ENCODE measurements around the gene PKNOX2. TPM values are rescaled to one million over a fixed set of nuclear protein-coding genes. Genes with fewer than 3 reads are reported as not detected.

The PKNOX2 gene, protein sequence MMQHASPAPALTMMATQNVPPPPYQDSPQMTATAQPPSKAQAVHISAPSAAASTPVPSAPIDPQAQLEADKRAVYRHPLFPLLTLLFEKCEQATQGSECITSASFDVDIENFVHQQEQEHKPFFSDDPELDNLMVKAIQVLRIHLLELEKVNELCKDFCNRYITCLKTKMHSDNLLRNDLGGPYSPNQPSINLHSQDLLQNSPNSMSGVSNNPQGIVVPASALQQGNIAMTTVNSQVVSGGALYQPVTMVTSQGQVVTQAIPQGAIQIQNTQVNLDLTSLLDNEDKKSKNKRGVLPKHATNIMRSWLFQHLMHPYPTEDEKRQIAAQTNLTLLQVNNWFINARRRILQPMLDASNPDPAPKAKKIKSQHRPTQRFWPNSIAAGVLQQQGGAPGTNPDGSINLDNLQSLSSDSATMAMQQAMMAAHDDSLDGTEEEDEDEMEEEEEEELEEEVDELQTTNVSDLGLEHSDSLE
- total RNA-seq (6.5 TPM), polyA plus RNA-seq (4.7 TPM)

DNA sequence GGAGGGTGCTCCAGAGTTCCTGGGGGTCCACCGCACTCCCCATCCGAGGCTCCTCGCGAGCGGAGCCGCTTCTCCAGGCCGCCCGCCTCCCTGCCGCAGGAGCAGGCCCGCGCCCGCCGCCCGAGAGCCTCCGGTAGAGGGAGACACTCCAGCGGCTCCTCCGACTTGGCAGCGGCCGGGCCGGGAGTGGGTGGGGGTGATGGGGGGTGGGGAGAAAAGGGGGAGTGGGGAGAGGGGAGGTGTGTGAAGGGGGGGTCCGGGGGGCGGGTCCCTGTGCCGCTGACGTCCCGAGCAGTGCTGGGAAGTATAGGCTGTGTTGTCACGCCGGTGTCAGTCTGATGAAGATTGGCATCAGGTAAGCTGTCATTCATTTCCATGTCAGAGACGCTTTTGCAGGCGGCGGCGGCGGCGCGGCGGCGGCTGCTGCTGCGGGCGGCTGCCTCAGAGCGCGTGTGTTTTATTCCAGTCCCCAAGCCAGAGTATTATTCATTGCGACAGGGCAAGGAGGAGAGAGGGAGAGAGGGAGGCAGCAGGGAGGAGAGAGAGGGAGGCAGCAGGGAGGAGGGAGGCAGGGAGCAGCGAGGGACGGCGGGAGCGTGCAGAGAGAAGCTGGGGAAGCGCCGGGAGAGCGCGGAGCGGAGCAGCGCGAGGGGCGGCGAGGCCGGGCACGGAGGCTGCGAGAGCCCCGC is at the start of gene PKNOX2:
TSS of gene PKNOX2 (plus strand) at position 330 of the 689 bp plus-strand sequence. CDS start 186,555 bp downstream, outside the sequence.
- peak within 1 kb of the TSS; percentile 91 for H3K27ac ChIP-seq (ENCODE audit: low read depth)
- no peaks in the 10 kb centered on the region for H3K4me1 ChIP-seq (ENCODE audit: insufficient read depth)
- WGBS = under 1% methylated on average over 58 of the region's 58 CpGs
- no peaks in the 10 kb centered on the region for H3K36me3 ChIP-seq (ENCODE audit: insufficient read depth)
- peak within 1 kb of the TSS; percentile 73 for H3K4me3 ChIP-seq (ENCODE audit: low read depth, low read length)
- no peak for DNase-seq (ENCODE audit: extremely low spot score)

DNA sequence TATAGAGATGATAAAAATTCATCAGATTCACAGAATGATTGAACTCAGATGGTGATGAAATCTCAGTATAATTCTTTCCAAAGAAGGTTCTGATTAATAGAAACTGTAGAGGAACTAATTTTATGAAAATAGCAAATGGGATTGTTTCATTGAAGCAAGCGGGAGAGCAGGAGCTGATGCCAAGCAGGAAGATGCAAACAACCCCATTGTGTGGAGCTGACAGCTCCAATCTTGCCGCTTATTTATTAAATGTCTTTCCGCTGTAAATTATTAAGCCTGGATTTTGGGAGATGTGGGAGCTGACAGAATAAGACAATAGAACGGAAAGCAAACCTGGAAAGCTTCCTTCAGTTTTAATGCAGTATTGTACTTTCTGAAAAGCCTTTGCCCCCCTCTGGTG is 47.1 kb upstream of the PKNOX2 start:
- no peak overlapping the region for H3K4me3 ChIP-seq (ENCODE audit: low read depth, low read length)
- no peak overlapping the region for H3K27ac ChIP-seq (ENCODE audit: low read depth)
- no peaks in the 10 kb centered on the region for H3K36me3 ChIP-seq (ENCODE audit: insufficient read depth)
- no peaks in the 10 kb centered on the region for H3K4me1 ChIP-seq (ENCODE audit: insufficient read depth)
- no peak for DNase-seq (ENCODE audit: extremely low spot score)
- 71% methylated on average over 4 of the region's 4 CpGs for WGBS

DNA sequence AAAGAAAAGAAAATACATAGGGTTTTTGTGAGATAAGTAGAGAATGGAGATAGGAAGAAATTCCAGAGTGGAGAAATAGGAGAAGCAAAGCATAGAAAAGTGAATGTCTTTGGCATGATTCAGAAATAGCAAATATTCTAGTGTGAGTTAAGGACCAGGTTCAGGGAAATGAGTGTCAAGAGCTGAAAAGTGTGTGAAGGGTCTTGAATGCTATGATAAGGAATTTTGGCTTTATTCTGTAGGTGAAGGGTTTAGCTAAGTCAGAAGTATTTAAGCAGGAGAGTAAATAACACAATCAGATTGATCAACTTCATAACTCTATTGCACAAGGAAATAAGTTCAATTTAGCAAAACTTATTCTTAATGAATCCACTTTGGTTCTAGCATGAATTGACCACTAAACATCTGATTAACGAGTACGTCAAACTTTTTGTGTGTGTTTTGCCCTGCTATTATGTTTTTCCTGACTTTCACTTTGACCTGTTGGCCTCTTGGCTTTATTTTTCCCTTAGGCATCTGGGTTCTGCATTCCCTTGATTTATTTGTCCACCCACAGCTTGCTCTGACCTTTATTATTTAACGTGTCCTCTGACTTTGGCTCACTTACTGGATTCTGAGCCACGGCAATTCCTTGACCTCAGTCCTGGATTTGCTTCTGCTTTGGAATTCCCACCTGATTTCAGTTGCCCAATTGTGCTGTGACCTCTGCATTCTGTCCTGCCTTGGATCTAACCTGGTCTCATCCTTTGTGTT is 41.2 kb upstream of the PKNOX2 start:
- H3K27ac ChIP-seq (ENCODE audit: low read depth) = peak overlapping the region; percentile 39
- no peaks in the 10 kb centered on the region for H3K4me1 ChIP-seq (ENCODE audit: insufficient read depth)
- WGBS = 77% methylated on average over 4 of the region's 4 CpGs
- H3K36me3 ChIP-seq (ENCODE audit: insufficient read depth) = no peaks in the 10 kb centered on the region
- no peak for DNase-seq (ENCODE audit: extremely low spot score)
- H3K4me3 ChIP-seq (ENCODE audit: low read depth, low read length) = no peak overlapping the region

DNA sequence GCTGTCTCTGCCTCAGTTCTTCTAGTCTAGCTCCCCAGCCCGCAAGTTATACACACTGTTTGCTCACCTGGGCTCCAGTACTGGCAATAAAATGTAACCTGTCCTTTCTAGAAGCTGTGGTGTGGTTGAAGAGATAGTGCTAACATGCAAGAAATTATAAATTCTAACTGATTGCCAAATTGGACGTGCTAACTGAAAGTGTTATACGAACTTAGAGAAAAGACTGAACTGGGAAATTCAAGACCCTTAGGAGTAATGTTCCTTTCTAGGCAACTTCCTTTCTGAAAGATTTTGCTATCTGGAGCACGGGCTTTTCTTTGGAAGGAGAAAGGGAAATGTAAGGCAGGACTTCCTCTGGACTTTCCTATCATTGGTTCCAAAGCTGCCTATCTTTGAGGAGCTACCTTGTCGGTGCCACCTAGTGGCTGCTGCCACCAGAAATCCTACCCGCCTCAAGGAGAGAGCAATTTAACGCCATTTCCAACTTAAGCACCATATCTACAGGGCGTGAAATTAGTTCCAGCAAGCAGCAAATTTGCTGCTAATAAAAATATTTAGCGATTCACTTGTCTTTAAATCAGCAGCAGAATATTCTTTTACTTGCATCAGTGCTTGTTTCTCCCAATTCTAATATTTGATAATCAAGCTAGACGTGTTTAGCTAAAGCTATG is 40.5 kb upstream of the PKNOX2 start:
- H3K4me3 ChIP-seq (ENCODE audit: low read depth, low read length) = no peak overlapping the region
- peak overlapping the region; percentile 39 for H3K27ac ChIP-seq (ENCODE audit: low read depth)
- H3K36me3 ChIP-seq (ENCODE audit: insufficient read depth) = no peaks in the 10 kb centered on the region
- no peaks in the 10 kb centered on the region for H3K4me1 ChIP-seq (ENCODE audit: insufficient read depth)
- WGBS = 68% methylated on average over 10 of the region's 10 CpGs
- no peak for DNase-seq (ENCODE audit: extremely low spot score)

DNA sequence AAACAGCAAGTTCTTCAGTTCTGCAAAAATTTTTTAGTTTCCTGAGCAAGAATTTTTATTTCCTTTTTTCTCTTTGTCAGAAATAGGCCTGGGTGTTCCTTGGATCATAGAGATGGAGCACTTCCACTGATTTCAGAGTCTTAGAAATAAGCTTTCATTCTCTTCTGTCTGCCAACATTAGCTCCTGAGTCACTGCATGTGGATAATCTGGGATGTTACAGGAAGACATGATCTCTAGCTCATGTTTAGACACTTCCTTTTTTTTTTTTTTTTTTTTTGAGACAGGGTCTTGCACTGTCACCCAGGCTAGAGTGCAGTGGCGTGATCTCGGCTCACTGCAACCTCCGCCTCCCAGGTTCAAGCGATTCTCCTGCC is 39.9 kb upstream of the PKNOX2 start:
- Histone ChIP-seq H3K4me1 (ENCODE audit: insufficient read depth) (no peaks in the 10 kb centered on the region), H3K36me3 (ENCODE audit: insufficient read depth) (no peaks in the 10 kb centered on the region), H3K4me3 (ENCODE audit: low read depth, low read length) (no peak overlapping the region), H3K27ac (ENCODE audit: low read depth) (no peak overlapping the region)
- WGBS = 88% methylated on average over 4 of the region's 4 CpGs
- no peak for DNase-seq (ENCODE audit: extremely low spot score)

DNA sequence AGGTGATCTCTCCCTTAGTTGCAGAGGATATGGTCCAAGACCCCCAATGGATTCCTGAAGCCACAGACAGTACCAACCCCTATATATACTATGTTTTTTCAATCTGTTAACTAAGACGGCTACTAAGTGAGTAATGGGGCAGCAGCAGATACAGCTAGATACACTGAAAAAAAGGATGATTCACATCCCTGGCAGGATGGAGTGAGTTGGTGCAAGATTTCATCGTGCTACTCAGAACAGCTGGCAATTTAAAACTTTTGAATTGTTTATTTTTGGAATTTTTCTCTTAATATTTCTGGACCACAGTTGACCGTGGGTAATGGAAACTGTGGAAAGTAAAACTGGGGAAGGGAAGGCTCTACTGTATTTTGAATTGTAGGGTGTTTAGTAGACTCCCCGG is 36.1 kb upstream of the PKNOX2 start:
- no peak for DNase-seq (ENCODE audit: extremely low spot score)
- Histone ChIP-seq H3K4me1 (ENCODE audit: insufficient read depth) (no peaks in the 10 kb centered on the region), H3K4me3 (ENCODE audit: low read depth, low read length) (no peak overlapping the region), H3K36me3 (ENCODE audit: insufficient read depth) (no peaks in the 10 kb centered on the region), H3K27ac (ENCODE audit: low read depth) (no peak overlapping the region)
- WGBS = 52% methylated on average over 4 of the region's 4 CpGs

DNA sequence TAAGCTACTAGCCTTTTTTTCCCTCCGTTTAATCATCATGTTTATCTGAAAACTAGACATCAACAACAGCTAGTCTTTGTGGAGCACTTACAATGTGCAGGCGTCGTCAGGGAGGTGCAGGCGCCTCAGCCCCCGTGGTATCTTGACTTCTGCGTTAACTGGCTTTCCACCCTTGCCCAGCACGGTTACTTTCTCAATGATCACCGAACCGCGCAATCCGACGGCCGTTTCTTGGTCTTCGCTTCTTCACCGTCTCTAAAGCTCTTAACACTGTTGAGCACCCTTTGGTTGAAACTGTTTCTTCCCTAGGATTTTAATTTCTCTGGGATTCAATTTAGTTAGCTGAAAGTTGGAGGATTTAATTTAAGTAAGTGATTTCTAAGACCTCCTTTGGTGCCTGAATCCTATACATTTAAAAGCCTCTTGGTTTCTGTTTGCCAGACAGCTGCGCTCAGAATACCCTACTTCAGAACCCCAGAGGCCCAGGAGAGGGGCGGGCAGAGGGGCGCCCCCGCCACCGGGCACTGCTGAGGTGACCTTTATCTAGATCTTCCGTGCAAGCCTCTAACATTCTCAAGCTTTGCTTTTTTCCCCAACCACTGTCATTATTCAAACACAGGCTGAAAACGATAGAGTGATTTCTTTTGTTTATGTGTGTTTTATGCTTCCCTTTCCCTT is 35.1 kb upstream of the PKNOX2 start:
- no peak for DNase-seq (ENCODE audit: extremely low spot score)
- H3K4me3 ChIP-seq (ENCODE audit: low read depth, low read length) = no peak overlapping the region
- H3K36me3 ChIP-seq (ENCODE audit: insufficient read depth) = no peaks in the 10 kb centered on the region
- H3K27ac ChIP-seq (ENCODE audit: low read depth) = no peak overlapping the region
- WGBS = 58% methylated on average over 22 of the region's 22 CpGs
- no peaks in the 10 kb centered on the region for H3K4me1 ChIP-seq (ENCODE audit: insufficient read depth)

DNA sequence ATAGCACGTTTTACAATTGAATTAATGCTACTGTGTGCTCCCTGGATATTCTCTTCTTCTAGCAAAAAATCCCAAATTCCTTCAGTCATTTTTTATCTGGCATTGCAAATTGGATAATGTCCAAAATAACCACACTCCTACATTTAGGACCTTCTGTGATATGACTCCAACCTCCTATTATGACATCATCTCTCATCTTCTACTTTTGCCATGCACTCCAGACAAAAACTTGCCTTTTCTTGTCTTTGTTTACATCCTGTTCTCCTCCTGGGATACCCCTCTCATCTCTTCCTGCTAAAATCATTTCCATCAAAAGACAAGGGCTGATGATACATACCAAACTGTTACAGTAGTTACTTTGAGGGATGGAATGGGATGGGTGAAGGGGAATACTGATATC is 32.5 kb upstream of the PKNOX2 start:
- Histone ChIP-seq H3K27ac (ENCODE audit: low read depth) (no peak overlapping the region), H3K4me3 (ENCODE audit: low read depth, low read length) (no peak overlapping the region), H3K4me1 (ENCODE audit: insufficient read depth) (no peaks in the 10 kb centered on the region), H3K36me3 (ENCODE audit: insufficient read depth) (no peaks in the 10 kb centered on the region)
- WGBS = 61% methylated on average over 1 of the region's 1 CpG
- DNase-seq (ENCODE audit: extremely low spot score) = no peak

DNA sequence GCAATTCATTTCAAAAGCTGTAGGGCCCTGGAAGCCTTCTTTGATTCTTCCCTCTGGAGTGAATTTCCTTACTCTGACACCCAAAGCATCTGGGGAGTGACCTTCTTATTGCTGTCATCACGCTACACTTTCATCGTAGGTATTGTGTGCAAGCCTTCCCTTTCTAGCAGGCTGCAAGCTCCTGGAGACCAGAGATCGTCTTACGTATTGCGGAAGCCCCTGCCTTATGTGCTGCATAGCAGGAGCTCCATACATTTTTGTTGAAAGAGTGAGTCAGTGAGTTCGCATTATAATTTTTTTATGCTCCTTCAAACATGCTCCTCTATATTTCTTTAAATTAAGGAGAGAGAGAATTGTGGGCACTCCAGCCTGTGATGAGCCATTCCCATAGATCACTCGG is 32.0 kb upstream of the PKNOX2 start:
- no peak for DNase-seq (ENCODE audit: extremely low spot score)
- no peak overlapping the region for H3K4me3 ChIP-seq (ENCODE audit: low read depth, low read length)
- no peaks in the 10 kb centered on the region for H3K4me1 ChIP-seq (ENCODE audit: insufficient read depth)
- WGBS = 82% methylated on average over 7 of the region's 7 CpGs
- H3K36me3 ChIP-seq (ENCODE audit: insufficient read depth) = no peaks in the 10 kb centered on the region
- no peak overlapping the region for H3K27ac ChIP-seq (ENCODE audit: low read depth)

DNA sequence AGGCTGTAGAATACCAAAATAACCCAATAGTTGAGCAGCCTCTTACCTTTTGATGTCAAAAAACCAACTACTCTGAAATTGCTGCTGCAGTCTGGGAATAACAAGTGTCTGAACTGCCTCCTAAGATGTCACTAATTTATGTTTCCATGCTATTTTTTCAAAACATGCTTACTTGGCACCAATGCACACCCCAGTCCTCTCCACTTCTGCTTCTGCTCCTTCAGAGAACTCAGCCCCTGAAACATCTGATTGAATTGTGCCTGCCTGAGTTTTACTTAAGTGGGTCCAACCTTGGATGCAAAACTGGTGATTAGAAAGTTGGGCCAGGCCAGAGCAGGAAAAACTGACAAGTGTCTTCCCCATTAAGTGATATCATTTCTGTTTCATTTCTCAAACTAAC is 28.6 kb upstream of the PKNOX2 start:
- no peaks in the 10 kb centered on the region for H3K36me3 ChIP-seq (ENCODE audit: insufficient read depth)
- H3K27ac ChIP-seq (ENCODE audit: low read depth) = no peak overlapping the region
- no peak for DNase-seq (ENCODE audit: extremely low spot score)
- H3K4me3 ChIP-seq (ENCODE audit: low read depth, low read length) = no peak overlapping the region
- no peaks in the 10 kb centered on the region for H3K4me1 ChIP-seq (ENCODE audit: insufficient read depth)

DNA sequence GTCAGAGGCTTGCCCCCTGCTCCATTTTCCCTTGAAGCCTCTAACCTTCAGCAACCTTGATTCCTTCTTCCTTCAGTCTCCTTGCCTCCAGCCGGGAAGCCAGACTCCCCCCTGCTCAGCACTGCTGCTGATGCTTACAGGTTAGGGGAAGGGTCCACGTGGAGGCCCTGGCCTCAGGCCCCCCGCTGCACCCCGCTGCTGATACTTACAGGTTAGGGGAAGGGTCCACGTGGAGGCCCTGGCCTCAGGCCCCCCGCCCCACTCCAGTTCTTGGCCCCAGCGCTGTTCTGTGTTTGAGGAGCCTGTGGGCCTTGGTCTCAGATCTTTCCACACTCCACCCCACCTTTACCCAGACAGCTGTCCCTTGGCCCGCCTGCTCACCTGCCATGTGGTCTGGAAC is 25.6 kb upstream of the PKNOX2 start:
- Histone ChIP-seq H3K36me3 (ENCODE audit: insufficient read depth) (no peaks in the 10 kb centered on the region), H3K4me3 (ENCODE audit: low read depth, low read length) (no peak overlapping the region), H3K4me1 (ENCODE audit: insufficient read depth) (no peaks in the 10 kb centered on the region), H3K27ac (ENCODE audit: low read depth) (no peak overlapping the region)
- 88% methylated on average over 8 of the region's 8 CpGs for whole genome bisulfite sequencing
- DNase-seq (ENCODE audit: extremely low spot score) = no peak

DNA sequence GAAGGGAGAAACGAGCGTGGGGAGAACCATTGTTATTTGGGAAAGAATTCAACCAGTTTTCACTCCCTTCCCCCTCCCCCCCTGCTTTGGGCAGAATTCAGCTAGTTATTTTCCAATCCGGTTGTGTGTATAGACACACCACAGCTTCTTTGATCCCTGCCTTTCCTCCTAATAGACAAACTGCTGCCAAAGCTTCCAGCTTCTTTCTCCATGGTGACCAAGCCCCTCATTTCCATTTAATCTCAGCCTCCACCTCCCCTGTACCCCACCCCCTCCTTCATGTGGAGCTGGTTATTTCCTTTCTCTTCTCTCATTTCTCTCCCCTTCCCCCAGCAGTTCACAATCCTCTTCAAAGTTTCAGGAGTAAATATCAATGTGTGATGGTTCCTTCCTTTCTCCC is 24.8 kb upstream of the PKNOX2 start:
- H3K36me3 ChIP-seq (ENCODE audit: insufficient read depth) = no peaks in the 10 kb centered on the region
- DNase-seq (ENCODE audit: extremely low spot score) = no peak
- no peak overlapping the region for H3K27ac ChIP-seq (ENCODE audit: low read depth)
- H3K4me3 ChIP-seq (ENCODE audit: low read depth, low read length) = no peak overlapping the region
- 68% methylated on average over 3 of the region's 3 CpGs for WGBS
- H3K4me1 ChIP-seq (ENCODE audit: insufficient read depth) = no peaks in the 10 kb centered on the region

DNA sequence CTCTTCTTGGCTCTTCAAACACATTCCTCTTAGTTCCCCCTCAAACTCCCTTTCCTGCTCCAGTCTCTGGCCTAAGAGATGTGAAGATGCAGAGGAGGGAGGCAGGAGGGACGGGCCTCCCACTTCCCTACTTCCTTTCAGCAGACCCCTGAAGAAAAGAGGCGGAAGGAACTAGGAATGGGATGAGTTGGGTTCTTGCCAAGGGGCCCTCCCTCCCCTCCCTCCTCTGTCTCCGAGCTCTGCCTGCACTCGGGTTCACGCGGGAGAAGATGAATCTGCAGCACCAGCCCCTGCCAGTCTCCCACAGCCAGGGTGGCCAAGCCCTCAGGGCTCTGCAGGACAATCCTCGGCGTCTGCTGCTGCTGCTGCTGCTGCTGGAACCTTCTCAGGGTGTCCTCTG is 24.3 kb upstream of the PKNOX2 start:
- WGBS = 31% methylated on average over 8 of the region's 8 CpGs

More for the DNA sequence above, 24.3 kb upstream of the PKNOX2 start:
- H3K4me1 ChIP-seq (ENCODE audit: insufficient read depth) = no peaks in the 10 kb centered on the region
- no peak for DNase-seq (ENCODE audit: extremely low spot score)
- no peak overlapping the region for H3K27ac ChIP-seq (ENCODE audit: low read depth)
- H3K4me3 ChIP-seq (ENCODE audit: low read depth, low read length) = no peak overlapping the region
- no peaks in the 10 kb centered on the region for H3K36me3 ChIP-seq (ENCODE audit: insufficient read depth)
